Gastrocnemius medialis (tissue), 4 donors: ENCODE results near the gene PTN. TPM values are rescaled to one million over a fixed set of nuclear protein-coding genes. Genes with fewer than 3 reads are reported as not detected.
"Not testable (repeated sequence)": the region's sequence is repeated elsewhere in the genome, so short reads cannot be mapped to it uniquely, and the experiment has no call there.

Source experiments
- ATAC-seq, 2 donors: fragments of 150-250 bp; one replicate each; pipeline ENCODE4 v1.9.1; 2016
- DNase-seq, 2 donors: peaks; one replicate each; pipeline ENCODE4 v3.0.0-alpha.2; 2019
- H3K27ac ChIP-seq, 4 donors: fragments of 200-600 bp; sonication (generic); 1 replicate in 1 of 4; 2 replicates in 3 of 4; pipeline ENCODE4 v1.5.1; 2016 to 2018; ENCODE audit warnings: mild to moderate bottlenecking in 2 of 4, moderate library complexity in 1 of 4
- H3K27me3 ChIP-seq, 3 donors: fragments of 200-600 bp; sonication (generic) in 2 of 3; 1 replicate in 1 of 3; 2 replicates in 2 of 3; pipeline versions ENCODE4 v1.5.1 to v1.6.0; 2016 to 2019; ENCODE audit warnings: mild to moderate bottlenecking in 1 of 3, moderate library complexity in 1 of 3
- H3K36me3 ChIP-seq, 2 donors: fragments of 200-600 bp; sonication (generic) in 1 of 2; one replicate each; pipeline ENCODE4 v1.5.1; 2017 to 2018
- H3K4me1 ChIP-seq, 2 donors: fragments of 200-600 bp; sonication (generic) in 1 of 2; one replicate each; pipeline ENCODE4 v1.5.1; 2016 to 2017; ENCODE audit warnings: mild to moderate bottlenecking in 2 of 2
- H3K4me3 ChIP-seq, 4 donors: fragments of 200-600 bp; sonication (generic) in 3 of 4; 1 replicate in 1 of 4; 2 replicates in 3 of 4; pipeline ENCODE4 v1.5.1; 2016 to 2019; ENCODE audit warnings: mild to moderate bottlenecking in 2 of 4
- H3K9me3 ChIP-seq, 3 donors: fragments of 200-600 bp; sonication (generic) in 2 of 3; 1 replicate in 1 of 3; 2 replicates in 2 of 3; pipeline ENCODE4 v1.5.1; 2016 to 2019
- CTCF ChIP-seq, 5 experiments: fragments of 450-650 bp in 3 of 5; fragments of 200-600 bp in 2 of 5; sonication (generic) in 2 of 5; IDR thresholded peaks in 4 of 5; conservative IDR thresholded peaks in 1 of 5; 1 replicate in 4 of 5; 2 replicates in 1 of 5; pipeline ENCODE4 v1.5.1; 2016 to 2019; ENCODE audit warnings: antibody characterized with exemption in 5 of 5, mild to moderate bottlenecking in 3 of 5, moderate library complexity in 3 of 5
- POLR2A ChIP-seq, 2 donors: fragments of 450-650 bp; IDR thresholded peaks; one replicate each; pipeline ENCODE4 v1.6.1; 2017; ENCODE audit warnings: antibody characterized with exemption in 2 of 2, mild to moderate bottlenecking in 2 of 2, moderate library complexity in 2 of 2
- in situ Hi-C, 4 donors: fragments of 200-750 bp; cut with MboI; loops; one replicate each; pipeline versions ENCODE4 v1.15.0 to v1.8.0; 2017; ENCODE audit warnings: low sequenced_read_pairs in 4 of 4
- intact Hi-C: fragments of 100-400 bp; cut with DNase I; formaldehyde crosslinking; loops from one replicate; pipeline ENCODE4 v1.15.1; 2023; ENCODE audit warnings: low total_unique reads
- total RNA-seq, 4 donors: library from RNA; depleted of rRNA; stranded (reverse); fragments of >200 nt; gene quantifications; one replicate each; pipeline versions ENCODE4 v1.1.0 to v1.2.3, GENCODE V29; 2016

Gene PTN
- total RNA-seq, 4 donors from 2014 or later = 0.29 to 0.87 (median 0.46) TPM; not detected in 1

- H3K36me3 ChIP-seq = no peaks in the 10 kb centered on the region
- H3K4me3 ChIP-seq = no peak overlapping the region
- in situ Hi-C loops (no loop called here), intact Hi-C loops (no loop called here)
- H3K9me3 ChIP-seq = no peaks in the 10 kb centered on the region
- H3K4me1 ChIP-seq = no peaks in the 10 kb centered on the region
- no peak overlapping the region for H3K27ac ChIP-seq
- TF ChIP-seq CTCF (IDR thresholded peaks at IDR 0.05 in 4 of 5, conservative IDR thresholded peaks at IDR 0.05 in 1 of 5) (no peak), POLR2A (IDR thresholded peaks at IDR 0.05) (no peak)
- DNase-seq = no peak
- no peaks in the 10 kb centered on the region for H3K27me3 ChIP-seq
- ATAC-seq = no peak
Observed at GRCh38 chr7:137245890-137246289, 97.6 kb downstream of the PTN start.

GRCh38 chr7:137245186-137245585 lies 98.3 kb downstream of the PTN start:
- no peak overlapping the region for H3K4me3 ChIP-seq
- no peaks in the 10 kb centered on the region for H3K36me3 ChIP-seq
- no peaks in the 10 kb centered on the region for H3K27me3 ChIP-seq
- no peak overlapping the region for H3K27ac ChIP-seq
- DNase-seq (no peak), ATAC-seq (no peak)
- no peaks in the 10 kb centered on the region for H3K4me1 ChIP-seq
- intact Hi-C loops = no loop called here
- in situ Hi-C loops = no loop called here
- H3K9me3 ChIP-seq = no peaks in the 10 kb centered on the region
- TF ChIP-seq POLR2A (IDR thresholded peaks at IDR 0.05) (no peak), CTCF (IDR thresholded peaks at IDR 0.05 in 4 of 5, conservative IDR thresholded peaks at IDR 0.05 in 1 of 5) (no peak)

- no peaks in the 10 kb centered on the region for H3K4me1 ChIP-seq
- intact Hi-C loops = no loop called here
- ATAC-seq (no peak), DNase-seq (no peak)
- H3K4me3 ChIP-seq = no peak overlapping the region
- no peaks in the 10 kb centered on the region for H3K27me3 ChIP-seq
- no peaks in the 10 kb centered on the region for H3K36me3 ChIP-seq
- in situ Hi-C loops = no loop called here
- H3K27ac ChIP-seq = no peak overlapping the region
- no peaks in the 10 kb centered on the region for H3K9me3 ChIP-seq
- TF ChIP-seq CTCF (IDR thresholded peaks at IDR 0.05 in 4 of 5, conservative IDR thresholded peaks at IDR 0.05 in 1 of 5) = no peak
- TF ChIP-seq POLR2A (IDR thresholded peaks at IDR 0.05) = no peak
Observed at GRCh38 chr7:137243741-137244140, 99.8 kb downstream of the PTN start.

- Histone ChIP-seq H3K27ac (no peak overlapping the region), H3K36me3 (no peaks in the 10 kb centered on the region), H3K4me1 (no peaks in the 10 kb centered on the region), H3K4me3 (no peak overlapping the region), H3K27me3 (no peaks in the 10 kb centered on the region), H3K9me3 (no peaks in the 10 kb centered on the region)
- intact Hi-C loops = no loop called here
- no peak for DNase-seq
- in situ Hi-C loops = no loop called here
- no peak for ATAC-seq
- TF ChIP-seq CTCF (IDR thresholded peaks at IDR 0.05 in 4 of 5, conservative IDR thresholded peaks at IDR 0.05 in 1 of 5) = no peak
- TF ChIP-seq POLR2A (IDR thresholded peaks at IDR 0.05) = no peak
Observed at GRCh38 chr7:137242616-137243015, 100.9 kb downstream of the PTN start.

- TF ChIP-seq CTCF (IDR thresholded peaks at IDR 0.05 in 4 of 5, conservative IDR thresholded peaks at IDR 0.05 in 1 of 5) (no peak), POLR2A (IDR thresholded peaks at IDR 0.05) (no peak)
- in situ Hi-C loops (no loop called here), intact Hi-C loops (no loop called here)
- no peak for DNase-seq
- Histone ChIP-seq H3K36me3 (no peaks in the 10 kb centered on the region), H3K27ac (no peak overlapping the region), H3K27me3 (no peaks in the 10 kb centered on the region), H3K9me3 (no peaks in the 10 kb centered on the region), H3K4me3 (no peak overlapping the region), H3K4me1 (no peaks in the 10 kb centered on the region)
- no peak for ATAC-seq
Observed at GRCh38 chr7:137241655-137242360, 101.7 kb downstream of the PTN start.

GRCh38 chr7:137239186-137239585 lies 104.3 kb downstream of the PTN start:
- in situ Hi-C loops, H3K27me3 ChIP-seq, H3K4me3 ChIP-seq, intact Hi-C loops, H3K4me1 ChIP-seq, H3K36me3 ChIP-seq, DNase-seq, H3K27ac ChIP-seq, ATAC-seq, H3K9me3 ChIP-seq: not testable (repeated sequence)
